Measurements from ENCODE around the gene BATF2. TPM values are rescaled to one million over a fixed set of nuclear protein-coding genes. Genes with fewer than 3 reads are reported as not detected.

The BATF2 gene
- total and polyA plus RNA-seq, 9 of the 15 experiments (the other 6 are each of a cell fraction or from before 2014, with no cell fraction given) = 1.7 to 8.9 (median 6.4) TPM

- TF ChIP-seq ETS1 (conservative IDR thresholded peaks at IDR 0.05; ENCODE audit: control insufficient read depth, low read depth, low read length) = 0 out of 2 replicates have a peak, but pooled peaks have one; percentile 14
- no peak for TF ChIP-seq RHOXF2B (CRISPR knock-in tag; conservative IDR thresholded peaks at IDR 0.05)
- no peak for TF ChIP-seq TAF7 (tag; IDR thresholded peaks at IDR 0.05)
- TF ChIP-seq POLR3G (IDR thresholded peaks at IDR 0.05; ENCODE audit: extremely low read depth, insufficient read length, insufficient replicate concordance) = no peak
- no peak for TF ChIP-seq IFI16 (CRISPR knock-in tag; IDR thresholded peaks at IDR 0.05)
- no peak; the same call in none of the 2 replicates for TF ChIP-seq ETV1 (tag; conservative IDR thresholded peaks at IDR 0.05; ENCODE audit: low read depth)
- peak; percentile 78 for TF ChIP-seq BRD9 (IDR thresholded peaks at IDR 0.05; ENCODE audit: low read depth, partially characterized antibody)
- no peak for TF ChIP-seq RBM25 (IDR thresholded peaks at IDR 0.05; ENCODE audit: low read depth, low read length, severe bottlenecking)
- TF ChIP-seq FOXP1 (CRISPR knock-in tag; IDR thresholded peaks at IDR 0.05) = 0 out of 2 replicates have a peak, but pooled peaks have one; percentile 31
- no peak for TF ChIP-seq MTA2 (IDR thresholded peaks at IDR 0.05; ENCODE audit: low read depth)
- TF ChIP-seq POLR2G (IDR thresholded peaks at IDR 0.05; ENCODE audit: low read depth, low read length) = peak; percentile 76
- TF ChIP-seq ZSCAN29 (IDR thresholded peaks at IDR 0.05) = no peak
- TF ChIP-seq ZFX (CRISPR knock-in tag; IDR thresholded peaks at IDR 0.05) = peak; percentile 73
- TF ChIP-seq ARHGAP35 (IDR thresholded peaks at IDR 0.05; ENCODE audit: partially characterized antibody) = no peak
- TF ChIP-seq ATF3 (IDR thresholded peaks at IDR 0.05) = no peak
- no peak for TF ChIP-seq ATF3 (CRISPR knock-in tag; conservative IDR thresholded peaks at IDR 0.05)
- TF ChIP-seq NR3C1 (CRISPR knock-in tag; IDR thresholded peaks at IDR 0.05) = no peak
- no peak for TF ChIP-seq SETDB1 (IDR thresholded peaks at IDR 0.05; ENCODE audit: low read length)
- TF ChIP-seq ZNF395 (CRISPR knock-in tag; IDR thresholded peaks at IDR 0.05) = no peak
- TF ChIP-seq DEAF1 (CRISPR knock-in tag; IDR thresholded peaks at IDR 0.05) = peak; percentile 81
- no peak for TF ChIP-seq NFATC3 (IDR thresholded peaks at IDR 0.05)
Observed at GRCh38 chr11:64996710-64997380, at the start of gene BATF2 (continued).
